RKO (cell line): Measurements from ENCODE around the gene MIPOL1.
A peak's percentile ranks its signal among the peaks of the same experiment; 100 is the strongest.

Source experiments
- DNase-seq: peaks from one replicate; pipeline ENCODE4 v3.0.0-alpha.2; 2016; ENCODE audit warnings: low spot score

MIPOL1 gene

DNA sequence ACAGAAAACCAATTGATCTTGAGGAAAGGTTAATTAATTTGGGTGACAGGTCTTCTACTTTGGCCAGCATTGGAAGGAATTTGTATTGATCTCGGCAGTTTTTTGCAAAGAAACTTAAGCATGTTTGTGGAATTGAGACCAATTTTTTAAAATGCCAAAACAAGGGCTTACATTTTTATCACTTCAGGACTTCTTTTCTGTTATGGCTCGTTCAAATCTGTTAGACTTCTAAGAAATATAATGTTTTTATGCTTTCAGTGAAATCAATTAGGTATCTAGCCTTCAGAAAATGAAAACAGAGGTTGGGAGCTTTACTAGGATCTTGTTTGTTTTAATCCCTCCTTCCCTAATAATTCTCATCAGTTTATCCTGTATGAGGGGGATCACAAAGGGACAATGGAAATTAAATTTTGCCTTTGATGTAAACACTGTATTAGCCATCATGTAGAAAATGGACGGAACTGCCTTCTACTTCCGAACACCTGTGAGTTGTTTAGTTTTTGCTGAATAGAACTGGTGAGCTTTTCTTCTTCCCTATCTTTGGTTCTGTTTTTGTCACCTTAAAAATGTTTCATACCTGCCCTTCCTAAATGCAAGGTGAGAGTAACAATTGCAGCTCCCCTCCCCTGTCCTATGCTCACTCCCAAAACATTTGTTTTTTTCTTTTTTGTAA lies 389.5 kb downstream of the MIPOL1 start:
- DNase-seq, result no peak

DNA sequence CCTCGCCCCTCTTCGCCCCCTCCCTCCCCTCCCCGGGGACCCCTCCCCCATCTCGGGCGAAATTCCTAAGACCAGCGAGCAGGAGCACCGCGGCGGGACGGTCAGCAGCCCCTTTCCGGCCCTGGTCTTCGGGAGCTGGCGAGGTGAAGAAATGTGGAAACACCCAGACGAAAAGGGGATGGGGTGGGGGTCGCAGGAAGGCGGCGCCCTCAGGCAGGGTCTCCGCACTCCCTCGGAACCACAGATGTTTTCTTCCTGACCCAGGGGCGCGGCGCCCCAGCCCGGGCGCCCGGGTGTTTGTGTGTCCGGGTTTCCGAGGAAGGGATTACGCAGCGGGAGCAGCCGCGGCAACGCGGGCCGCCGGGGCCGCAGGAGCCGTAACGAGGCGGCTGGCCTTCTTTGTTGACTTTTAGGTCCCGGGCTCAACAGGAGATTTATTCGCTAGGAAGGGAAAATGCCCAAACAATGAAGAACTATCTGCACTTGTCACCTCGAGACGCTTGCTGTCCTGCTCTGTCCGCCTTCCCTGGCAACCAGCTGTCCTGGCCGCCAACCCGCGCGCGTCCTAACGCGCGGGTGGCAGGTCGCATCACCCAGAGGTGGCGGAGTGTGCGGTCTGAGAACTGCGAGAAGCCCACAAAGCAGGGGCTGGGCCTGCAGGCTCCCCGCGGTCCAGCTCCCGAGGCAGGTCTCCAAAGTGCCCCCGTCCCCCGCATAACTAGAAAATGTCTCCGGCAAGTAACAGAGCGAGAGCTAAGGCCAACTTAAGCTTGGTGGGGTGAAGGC lies 390.3 kb downstream of the MIPOL1 start:
- DNase-seq, result peak; percentile 49

DNA sequence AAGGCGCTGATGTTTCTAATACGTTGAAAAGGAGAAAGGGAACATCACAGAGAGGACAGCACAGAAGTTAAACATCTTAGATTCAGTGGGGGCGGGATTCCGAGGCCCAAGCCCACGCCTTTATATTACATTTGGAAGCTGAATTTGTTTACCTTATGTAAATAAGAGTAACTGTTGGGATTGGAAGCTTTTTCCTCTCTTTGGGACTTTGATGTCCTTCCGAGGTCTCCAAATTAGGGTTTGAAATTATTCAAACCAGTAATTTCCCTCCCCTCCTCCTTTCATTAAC lies 390.9 kb downstream of the MIPOL1 start:
- DNase-seq, result peak; percentile 58

DNA sequence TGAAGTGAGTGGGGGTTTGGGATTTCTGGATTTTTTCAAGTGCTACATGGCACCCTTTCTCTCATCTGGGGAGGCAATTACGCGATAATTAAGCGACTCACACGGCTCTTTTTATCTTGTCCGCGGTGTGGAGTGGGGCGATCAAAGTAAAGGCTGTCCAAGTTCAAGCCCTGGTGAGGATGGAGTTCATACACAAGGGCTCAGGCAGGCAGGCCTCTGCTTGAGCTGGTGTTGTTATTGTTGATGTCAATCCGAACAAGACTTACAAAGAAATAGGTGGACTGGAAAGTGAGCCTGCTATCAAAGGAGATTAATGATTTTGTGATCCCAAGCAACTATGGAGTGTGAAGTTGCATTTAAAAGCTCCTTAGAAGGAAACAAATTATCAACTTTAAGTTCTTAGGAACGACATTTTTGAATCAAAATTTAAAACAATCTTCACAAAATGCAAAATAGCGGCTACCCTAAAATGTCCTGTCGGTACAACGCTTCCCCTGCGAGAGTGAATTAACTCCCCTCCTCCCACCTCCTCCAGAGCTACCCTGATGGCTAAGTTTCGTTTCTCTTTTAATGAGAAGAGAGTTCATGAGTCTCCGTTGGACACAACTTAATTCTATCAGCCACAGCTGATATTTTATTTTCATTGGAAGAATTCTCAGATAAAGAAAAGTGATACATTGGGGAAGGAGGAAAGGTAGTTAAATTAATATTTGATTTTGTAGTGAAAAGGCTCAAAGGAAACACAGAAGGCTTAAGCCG lies 391.4 kb downstream of the MIPOL1 start:
- peak; percentile 63 for DNase-seq

DNA sequence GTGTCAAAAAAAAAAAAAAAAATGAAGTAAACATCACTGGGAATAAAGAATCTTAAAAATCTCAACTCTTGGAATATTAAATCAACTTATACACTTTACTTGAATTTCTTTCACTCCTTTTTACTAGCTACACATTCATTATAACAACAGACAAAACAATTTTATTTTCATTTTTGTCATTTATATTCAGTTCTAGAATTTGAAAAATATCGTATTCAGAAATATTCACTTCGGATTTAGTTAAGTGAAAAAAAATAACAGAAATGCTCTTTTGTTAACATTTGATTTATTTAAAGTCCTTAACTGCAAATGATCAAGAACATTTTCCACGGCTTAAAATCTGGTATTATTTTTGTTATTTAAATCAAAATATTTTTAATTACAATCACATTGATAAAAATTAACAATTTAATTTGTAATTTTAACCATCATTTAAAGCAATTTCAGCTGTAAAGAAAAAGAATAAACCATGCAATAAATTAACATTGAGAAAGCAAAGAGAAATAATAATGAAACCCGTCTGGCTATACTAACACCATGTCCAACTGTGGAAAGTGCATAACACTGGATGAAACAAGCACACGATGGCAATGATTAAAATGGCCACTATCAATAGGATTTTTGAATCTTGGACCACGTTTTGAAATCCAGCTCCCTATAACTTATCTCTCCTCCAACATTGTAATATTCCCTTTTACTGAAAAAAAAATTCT lies 392.1 kb downstream of the MIPOL1 start:
- peak; percentile 44 for DNase-seq

DNA sequence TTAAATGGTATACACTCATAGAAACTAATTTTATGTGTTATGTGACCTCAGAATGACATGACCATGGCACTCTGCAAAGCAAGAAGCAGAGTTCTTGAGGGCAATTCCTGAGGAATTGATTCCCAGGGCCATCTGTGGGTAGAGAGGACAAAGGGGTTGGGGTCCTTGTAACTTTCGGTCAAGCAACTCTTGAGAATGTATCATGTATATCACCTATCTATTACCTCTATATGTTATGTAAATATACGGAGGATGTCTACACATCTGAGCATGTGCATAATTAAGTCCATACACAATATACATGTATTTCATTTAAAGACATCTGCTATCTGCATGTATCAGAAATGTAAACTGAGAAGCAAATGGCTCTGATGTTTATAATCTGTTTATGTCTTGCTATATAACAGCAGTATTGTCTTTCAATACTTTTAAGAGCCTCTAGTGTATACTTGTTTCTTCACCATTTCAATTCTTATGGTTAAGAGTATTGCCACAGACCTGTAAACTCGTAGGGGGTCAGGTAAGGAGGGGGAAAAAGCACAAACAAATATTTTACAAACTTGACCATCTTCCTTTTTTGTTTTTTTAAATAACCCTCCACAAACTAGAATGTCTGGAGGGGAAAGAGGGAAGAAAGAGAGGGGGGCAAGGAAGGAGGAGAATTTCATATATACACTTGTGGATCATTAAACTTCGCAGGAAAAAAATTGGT lies 392.8 kb downstream of the MIPOL1 start:
- DNase-seq, result no peak

DNA sequence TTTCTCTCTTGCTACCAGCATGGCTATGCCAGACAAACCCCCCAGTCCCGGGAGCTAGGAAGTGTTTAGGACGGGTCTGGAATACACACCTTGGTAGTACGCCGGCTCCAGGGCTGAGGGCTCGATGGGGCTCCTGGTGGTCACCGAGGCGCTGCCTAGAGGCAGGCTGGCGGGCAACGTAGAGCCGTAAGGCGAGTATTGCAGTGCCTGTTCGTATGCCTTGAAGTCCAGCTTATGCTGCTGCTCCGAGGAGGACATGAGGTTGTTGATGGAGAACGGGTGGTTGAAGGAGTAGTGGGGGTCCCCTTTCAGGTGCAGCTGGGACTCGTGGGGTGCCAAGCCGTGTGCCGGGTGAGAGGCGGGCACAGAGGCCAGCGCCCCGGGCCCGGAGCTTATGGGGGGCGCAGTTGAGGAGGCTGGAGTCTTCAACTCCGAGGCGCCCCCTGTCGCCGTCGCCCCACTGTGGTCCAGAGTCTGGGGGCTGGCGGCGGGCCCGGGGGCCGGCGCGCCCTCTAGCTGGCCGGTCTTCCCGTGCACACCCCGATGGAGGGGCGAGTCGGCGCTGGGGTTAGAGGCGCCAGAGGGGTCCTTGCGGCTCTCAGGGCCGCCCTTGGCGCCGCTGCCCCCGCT lies 393.7 kb downstream of the MIPOL1 start:
- DNase-seq, result no peak

DNA sequence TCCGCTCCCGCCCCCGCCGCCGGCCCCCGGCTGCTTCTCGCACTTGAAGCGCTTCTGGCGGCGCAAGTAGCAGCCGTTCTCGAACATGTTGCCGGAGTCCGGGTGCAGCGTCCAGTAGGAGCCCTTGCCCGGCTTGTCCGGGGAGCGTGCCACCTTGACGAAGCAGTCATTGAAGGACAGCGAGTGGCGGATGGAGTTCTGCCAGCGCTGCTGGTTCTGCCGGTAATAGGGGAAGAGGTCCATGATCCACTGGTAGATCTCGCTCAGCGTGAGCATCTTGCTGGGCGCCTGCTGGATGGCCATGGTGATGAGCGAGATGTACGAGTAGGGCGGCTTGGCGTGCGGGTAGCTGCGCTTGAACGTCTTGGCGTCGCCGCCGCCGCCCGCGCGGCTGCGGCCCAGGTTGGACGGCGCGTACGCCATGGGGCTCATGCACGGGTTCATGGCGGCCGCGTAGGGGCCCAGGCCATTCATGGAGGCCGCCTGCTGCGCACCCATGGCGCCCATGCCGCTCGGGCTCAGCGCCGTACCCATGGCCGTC lies 394.3 kb downstream of the MIPOL1 start:
- DNase-seq, result no peak

DNA sequence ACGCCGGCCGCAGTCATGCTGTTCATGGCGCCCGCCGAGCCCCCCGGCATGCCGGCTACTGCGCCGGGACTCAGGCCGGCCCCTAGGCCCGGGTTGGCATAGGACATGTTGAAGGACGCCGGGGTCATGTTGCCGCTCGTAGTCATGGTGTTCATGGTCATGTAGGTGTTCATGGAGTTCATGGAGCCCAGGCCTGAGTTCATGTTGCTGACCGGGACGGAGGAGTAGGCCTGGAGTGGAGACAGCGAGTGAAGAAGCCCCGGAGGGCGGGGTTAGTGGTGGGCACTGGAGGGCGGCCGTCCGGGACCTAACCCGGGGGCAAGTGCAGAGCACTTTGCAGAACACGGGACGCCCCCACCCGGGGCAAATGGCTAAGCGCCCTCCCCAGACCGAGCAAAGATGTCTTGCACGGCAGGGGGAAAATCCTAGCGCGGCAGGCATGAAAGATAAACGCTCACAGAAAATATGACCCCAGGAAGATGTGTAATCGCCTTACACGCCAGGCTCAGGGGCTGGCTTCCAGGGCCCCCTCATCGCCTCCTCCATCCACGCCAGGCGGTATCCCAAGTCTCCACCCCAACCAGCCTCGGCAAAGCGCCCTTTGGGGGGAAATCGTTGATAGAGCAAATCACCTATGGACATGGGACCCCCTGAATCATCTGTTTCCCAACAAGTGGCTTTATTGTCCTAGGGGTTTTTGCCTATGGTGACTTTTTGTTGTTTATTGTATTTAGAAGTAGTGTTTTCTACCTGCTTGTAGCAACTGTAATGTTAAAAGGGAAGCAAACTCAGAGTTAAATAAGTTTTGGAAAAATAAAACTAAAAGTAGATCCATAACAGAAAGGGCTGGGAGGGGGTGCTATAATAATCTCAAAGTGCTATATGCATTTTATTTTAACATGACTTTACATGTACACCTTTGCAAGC lies 395.0 kb downstream of the MIPOL1 start:
- DNase-seq, result no peak

DNA sequence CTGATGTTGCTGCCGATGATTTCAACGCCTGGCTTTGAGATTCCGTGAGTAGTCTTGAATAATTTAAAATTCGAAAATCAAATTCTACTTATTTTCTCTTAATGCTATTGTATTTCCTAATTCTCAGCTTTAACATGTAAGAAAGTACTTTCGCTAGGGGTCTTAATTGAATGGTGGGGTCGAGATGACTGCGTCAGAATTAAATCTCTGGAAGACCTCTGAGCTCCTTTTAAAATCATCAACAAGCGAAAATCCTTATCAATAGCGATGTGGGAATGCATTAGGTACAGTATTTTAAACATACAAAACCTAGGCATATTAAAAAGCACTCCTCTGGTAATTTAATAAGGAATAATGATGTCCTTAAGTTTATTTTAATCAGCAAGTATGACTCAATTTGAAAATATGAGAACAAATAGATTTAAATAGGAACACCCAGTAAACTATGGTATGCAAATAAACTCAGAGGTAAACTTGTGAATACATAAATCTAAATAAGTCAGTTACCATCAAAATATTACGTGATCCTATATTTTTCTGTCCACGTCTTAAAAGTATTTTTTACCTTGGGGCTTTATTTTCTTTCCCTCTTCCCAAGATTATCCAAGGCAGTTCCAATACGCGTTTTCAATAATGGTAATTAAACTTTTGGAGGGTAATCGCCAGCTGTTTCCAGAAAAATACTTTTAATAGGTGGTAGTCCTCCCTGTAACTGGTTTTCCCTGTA lies 395.9 kb downstream of the MIPOL1 start:
- no peak for DNase-seq

DNA sequence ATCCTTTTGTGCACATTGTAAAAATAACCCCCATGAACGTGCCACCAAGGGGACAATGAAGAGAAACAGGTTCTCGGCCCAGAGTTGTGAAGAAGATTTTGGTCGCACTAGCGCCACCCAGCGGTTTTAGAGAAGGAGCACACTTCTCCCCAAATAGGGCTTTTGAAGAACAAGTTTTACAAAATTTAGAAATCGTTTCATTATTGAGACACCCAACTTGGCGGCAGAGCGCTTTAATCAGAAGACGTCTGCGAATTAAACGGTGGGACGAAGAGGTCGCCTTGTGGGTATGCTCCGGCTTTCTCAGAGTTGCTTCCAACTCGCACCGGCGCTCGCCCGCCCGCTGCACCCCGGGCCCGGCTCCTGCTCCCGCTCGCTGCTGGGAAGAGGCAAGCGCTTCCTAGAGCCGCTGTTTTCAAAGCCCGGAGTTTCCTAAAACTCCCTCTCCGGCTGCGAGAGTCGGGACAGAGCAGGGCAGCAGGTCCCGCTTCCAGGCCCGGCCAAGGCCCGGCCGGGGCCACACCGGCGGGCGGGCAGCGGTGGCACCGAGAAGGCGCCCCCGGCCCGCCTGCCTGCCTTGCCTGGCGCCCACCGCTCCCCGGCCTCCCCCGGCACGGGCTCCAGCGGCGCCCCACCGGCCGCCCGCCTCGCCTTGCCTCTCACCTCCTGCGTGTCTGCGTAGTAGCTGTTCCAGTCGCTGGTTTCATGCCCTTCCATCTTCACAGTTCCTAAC lies 396.7 kb downstream of the MIPOL1 start:
- DNase-seq, result peak; percentile 81

DNA sequence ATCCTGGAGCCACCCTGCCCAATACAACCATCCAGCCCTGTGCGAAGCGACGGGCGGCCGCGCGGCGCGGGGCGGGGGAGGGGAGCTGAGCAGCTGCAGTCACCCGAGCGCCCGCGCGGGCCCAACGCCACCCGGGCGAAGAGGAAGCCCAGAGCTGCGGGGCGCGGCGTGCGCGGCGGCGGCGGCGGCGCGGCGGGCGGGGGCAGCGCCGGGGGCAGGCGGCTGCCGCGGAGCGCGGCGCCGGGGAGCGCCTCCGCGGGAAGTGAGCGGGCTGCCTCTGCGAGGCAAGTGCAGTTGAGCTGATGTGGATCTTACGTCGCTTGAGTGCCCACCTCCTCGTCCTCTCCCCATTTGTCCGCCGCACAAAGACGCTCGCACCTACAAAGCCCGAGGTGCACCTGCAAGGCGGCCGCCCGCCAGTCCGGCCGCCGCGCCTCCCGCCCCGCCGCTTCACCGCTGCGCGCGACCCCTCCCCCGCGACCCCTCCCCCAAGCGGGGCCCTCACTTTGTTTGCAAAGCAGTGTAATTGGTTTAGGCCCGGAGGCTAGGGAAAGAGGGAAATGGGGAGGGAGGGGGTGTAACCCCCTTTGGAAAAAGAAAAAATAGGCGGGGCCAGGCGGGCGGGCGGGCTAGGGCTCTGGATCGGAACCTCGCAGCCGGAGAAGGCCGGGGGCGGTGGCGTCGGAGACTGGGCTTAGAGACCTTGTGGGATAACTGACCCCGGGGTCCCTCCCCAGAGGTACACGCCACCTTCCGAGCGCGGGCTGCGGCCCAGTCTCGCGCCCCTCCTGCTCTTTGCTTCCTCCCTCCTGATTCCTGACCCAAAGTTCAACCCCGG lies 397.5 kb downstream of the MIPOL1 start, which contains the start of the genes FOXA1 and TTC6:
FOXA1 (minus strand) TSS at position 279 of the 838 bp plus-strand sequence; CDS start at position 2, 277 bp downstream.
TTC6 (plus strand) TSS at position 659 of the 838 bp plus-strand sequence. CDS start 26,436 bp downstream, outside the sequence.
- DNase-seq, result peak; percentile 61

DNA sequence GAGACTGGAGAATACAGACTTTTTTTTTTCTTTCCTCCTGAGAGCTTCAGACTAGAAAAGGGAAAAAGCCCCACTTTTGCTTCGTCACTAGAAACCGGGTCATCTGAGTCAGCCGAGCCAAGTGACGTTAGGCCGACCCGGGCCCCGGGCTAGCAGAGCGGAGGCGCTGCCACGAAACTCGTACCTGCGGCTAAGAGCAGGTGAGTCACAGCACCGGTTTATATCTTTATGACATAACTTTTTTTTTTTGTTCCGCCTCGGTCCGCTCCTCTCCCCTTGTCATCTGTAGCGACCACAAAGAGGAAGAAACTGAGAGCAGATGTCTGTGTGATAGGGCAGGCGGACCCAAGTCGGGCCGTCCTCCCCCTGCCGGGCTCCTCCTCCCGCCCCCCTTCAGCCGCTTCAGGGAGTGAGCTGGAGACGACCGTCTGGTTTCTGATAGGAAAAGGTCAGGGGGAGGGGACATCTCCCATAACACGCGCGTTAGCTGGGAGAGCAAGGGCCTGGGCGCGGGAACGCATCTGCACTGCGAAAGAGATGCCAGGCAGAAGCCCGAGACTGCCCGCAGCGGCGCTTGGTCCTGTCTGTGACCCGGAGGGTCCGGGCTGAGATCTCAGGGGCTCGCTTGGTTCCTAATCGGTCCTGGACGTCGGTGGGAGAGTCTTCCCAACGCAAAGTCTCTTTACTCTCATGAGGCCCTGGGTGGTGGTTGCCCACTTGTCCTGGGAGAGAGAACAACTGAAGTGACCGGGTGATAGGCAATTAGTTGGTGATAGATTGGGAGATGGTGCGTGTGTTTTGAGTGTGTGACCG lies 398.3 kb downstream of the MIPOL1 start:
- DNase-seq, result peak; percentile 74

DNA sequence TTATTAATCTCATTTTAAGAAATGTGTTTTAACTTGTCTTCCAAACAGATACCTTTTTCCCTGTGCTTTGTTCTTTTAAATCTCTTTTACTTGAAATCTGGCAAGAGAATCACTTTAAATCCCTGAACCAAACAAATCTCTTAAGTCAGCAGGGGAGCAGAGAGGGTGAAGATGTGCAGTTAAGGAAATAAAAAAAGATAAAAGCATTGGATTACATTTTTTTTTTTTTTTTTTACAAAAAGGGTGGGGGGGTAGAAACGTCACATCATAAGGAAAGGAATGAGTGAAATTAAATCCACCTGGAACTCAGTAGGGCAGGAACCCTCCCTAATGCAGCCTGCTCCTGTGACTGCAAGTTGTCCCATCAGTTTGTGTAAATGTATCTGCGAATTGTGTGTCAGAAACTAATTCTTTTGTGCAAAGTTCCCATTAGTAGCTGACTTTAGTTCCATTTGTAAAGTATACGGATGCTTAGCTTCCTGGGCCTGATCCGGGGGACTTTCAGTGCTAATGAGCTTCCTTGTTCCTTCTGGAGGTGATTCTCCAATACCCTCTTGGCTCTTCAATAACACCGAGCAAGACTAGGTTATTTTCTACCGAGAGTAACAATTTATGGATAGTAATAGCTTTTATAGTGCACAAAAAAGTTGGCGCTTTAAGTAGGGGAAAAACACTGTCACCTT lies 399.2 kb downstream of the MIPOL1 start:
- DNase-seq, result no peak

DNA sequence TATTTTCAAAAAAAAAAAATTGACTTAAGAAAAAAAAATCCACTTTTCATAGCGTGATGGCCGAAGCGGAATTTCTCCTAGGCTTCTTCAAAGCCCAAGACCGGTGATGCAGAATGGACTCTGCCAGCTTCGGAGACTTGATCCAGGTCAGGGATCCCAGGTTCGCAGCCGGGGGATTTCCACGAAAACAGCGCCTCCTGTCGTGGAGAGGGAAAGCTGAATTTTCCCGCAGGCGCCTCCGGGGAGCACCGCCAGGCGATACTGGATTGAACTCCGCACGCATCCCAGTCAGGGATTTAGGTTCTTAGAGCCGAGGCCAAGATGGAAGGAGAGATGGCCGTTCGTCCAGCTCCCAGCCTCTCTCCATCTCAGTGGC lies 399.8 kb downstream of the MIPOL1 start:
- no peak for DNase-seq
